ENCODE results near the gene PUSL1.

- TF ChIP-seq CTCF (IDR thresholded peaks at IDR 0.05) (no peak), POLR2A (IDR thresholded peaks at IDR 0.05) (no peak), POLR2AphosphoS5 (IDR thresholded peaks at IDR 0.05) (no peak), EP300 (IDR thresholded peaks at IDR 0.05) (no peak)
Observed at GRCh38 chr1:1292442-1292779, 16.0 kb upstream of the PUSL1 start.

Data from stomach (tissue), 4 donors.